Stimulated activated CD4-positive, alpha-beta T cell treated with anti-CD3 and anti-CD28 coated beads, Interleukin-1b, Interleukin-23, amount 100 ng/mL, for 48 hours (primary cell): ENCODE data around the gene BCR.

Experiments used
- DNase-seq: peaks from one replicate; pipeline ENCODE4 v3.0.0-alpha.2; 2020

The BCR gene

DNA sequence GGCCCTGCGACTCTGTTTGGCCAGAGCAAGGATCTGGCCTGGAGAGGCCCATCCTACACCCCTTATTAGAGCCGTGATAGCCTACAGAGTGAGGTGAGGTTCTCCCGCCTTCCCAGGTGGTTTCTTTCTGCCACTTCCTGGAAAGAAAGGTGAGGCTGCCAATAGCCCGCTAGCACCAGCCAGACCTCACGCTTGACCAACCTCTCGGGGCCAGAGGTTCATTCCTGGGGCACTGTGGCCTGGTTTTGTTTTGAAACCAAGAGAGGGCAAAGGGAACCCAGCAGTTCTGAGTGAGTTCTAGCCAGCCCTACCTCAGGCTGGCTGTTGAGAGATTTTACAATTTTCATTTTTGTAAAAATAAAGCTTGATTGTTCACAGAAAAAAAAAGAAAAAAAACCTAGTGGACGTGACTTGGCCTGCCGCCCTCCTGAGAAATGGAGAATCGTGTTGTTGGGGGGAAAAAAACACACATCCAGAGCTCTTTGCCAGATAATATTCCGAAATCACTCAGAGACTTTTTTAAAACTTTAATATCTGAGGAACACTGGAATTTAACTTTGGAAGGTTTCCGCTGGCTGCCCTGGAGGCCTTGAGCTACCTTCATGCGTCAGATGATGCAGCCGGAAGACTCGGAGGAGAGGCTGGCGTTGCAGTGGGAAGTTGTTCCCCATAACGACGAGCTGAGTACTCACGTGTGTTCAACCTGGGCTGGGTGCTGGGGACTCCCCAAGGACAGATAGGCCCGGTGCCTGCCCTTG lies 84.5 kb downstream of the BCR start:
- DNase-seq = no peak

DNA sequence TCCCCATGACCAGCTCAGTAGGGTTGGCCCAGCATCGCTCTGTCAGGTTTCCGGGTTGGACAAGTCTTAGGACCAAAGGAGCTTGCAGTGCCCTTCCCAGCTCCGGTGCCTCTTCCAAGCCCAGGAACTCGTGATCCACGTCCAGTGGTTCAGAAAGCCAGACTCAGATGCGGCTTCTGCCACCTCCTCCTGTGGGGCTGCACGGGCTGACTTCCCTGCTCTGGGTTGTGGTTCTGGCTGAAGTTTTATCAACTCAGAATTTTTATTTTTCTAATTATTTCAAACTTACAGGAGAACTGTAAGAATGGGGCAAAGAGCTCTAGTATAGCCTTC lies 85.0 kb downstream of the BCR start:
- DNase-seq = no peak

- DNase-seq = no peak
Measured at GRCh38 chr22:23266780-23267179, 86.5 kb downstream of the BCR start.

- DNase-seq = no peak
Measured at GRCh38 chr22:23267226-23268043, 87.1 kb downstream of the BCR start.

DNA sequence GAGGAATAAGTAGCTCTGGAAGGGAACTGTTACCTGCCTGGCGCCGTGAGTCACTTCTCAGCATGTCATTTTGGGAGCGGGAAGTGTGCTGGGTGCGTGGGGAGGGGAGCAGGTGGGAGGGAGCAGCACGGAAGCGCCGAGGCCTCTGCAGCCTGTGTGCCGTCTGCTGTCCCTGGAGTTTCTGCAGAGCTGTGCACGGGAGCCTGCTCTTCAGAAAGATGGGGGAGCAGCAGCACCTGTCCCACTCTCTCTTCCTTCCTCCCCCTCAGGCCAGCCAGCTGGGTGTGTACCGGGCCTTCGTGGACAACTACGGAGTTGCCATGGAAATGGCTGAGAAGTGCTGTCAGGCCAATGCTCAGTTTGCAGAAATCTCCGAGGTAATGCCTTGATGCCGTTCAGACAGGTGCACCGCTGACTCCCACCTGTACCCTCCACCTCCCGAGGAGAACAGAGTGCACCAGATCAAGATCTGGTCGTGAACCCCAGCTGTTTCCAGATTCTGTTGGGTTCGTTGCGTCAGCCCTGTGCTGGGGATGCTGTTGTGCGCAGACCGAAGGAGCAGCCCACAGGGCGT lies 87.9 kb downstream of the BCR start:
- no peak for DNase-seq

GRCh38 chr22:23268877-23269276 lies 88.6 kb downstream of the BCR start:
- DNase-seq = no peak

DNA sequence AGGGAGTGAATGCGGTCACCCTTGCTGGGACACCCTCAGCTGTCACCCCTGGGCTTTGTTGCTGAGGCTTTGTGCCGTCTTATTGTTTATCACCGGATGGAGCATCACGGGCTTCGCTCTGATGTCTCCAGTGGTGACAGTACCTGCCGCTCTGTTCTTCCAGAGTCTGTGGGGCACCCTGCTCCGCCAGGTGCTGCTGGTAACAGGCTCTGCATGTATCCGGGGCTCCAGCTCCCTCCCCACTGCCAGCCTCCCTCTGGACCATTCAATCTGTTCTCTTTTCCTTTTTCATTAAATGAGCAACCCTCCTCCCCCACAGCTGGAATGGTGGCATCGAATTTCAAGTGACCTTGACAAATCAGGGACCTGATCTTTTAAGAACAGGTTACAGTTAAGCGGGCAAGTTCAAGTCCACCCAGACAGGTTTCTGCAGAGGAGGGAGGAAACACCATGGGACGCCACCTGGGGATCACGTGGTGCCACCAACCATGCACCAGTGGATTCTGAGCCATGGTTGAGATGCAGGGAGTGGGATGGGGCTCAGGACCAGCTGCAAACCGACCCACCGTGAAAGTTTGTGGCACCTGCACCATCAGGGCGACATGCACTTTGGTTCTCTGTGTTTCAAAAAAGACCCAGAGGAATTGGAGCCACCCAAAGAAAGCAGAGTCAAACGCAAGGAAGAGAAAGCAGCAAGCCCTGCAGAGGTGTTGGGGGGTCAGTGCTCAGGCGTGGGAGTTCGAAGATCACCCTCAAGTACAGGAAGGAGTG lies 89.3 kb downstream of the BCR start:
- DNase-seq = no peak

- no peak for DNase-seq
Measured at GRCh38 chr22:23270212-23270733, 90.0 kb downstream of the BCR start.

DNA sequence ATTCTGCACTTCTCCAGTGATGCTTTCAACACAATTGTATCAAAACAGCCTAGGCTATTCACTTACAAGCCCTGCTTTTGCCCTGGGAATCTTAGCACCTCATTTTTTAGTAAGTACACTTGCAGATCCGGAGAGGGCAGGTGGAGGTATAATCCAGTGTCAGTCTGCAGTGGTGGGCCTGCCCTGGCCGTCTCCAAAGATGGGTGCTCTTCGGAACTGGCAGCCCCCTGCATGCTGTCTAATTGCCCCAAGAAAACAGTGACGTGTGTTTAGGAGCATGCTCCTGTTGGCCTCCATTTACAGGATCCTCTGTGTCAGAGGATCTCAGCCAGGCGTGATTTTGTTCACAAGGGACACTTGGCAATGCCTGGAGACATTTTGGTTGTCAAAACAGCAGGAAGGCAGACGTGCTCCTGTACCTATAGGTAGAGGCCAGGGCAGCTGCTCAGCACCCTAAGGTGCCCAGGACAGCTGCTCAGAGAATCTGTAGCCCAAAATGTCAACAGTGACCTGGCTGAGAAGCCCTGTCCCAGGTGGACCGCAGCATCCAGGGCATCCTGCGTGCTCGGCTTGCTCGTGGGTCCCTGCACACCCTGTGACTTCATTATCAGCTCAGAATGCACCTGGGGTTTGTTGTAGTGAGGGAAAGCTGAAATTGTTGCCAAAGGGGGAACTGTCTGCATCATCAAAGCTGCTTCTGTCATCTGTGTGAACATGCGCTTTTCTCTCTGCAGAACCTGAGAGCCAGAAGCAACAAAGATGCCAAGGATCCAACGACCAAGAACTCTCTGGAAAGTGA lies 90.7 kb downstream of the BCR start:
- no peak for DNase-seq

GRCh38 chr22:23271597-23271908 lies 91.2 kb downstream of the BCR start:
- DNase-seq = no peak

GRCh38 chr22:23272371-23272770 lies 92.1 kb downstream of the BCR start:
- no peak for DNase-seq

- no peak for DNase-seq
Measured at GRCh38 chr22:23272834-23273233, 92.5 kb downstream of the BCR start.

DNA sequence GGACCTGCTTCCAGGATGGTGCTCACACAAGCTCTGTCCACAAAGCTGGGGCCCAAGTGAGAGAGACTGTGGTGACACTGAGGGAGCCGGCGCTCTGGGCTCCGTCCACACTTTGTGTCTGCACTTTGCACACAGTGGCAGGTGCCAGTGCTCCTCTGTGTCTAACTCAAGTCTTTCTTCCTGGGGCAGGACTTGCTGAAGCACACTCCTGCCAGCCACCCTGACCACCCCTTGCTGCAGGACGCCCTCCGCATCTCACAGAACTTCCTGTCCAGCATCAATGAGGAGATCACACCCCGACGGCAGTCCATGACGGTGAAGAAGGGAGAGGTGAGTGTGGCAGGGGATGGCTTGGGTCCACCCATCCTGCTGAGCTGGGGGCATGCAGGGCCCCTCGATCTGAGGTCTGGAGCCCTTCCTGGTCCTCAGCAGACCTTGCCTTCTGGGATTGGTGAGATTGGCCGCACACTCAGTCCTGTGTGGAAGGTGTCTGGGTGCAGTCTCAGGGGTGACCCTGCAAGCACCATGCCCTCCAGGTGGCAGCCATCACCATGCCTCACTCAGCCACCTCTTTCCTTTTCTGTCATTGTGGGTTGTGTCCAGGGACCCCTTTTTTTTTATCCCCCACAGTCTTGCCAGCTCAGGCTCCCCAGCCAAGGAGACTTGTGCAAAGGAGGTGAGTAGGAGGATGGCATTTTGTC lies 93.3 kb downstream of the BCR start:
- DNase-seq = no peak

GRCh38 chr22:23274146-23274526 lies 93.8 kb downstream of the BCR start:
- no peak for DNase-seq

- no peak for DNase-seq
Measured at GRCh38 chr22:23274891-23275694, 94.8 kb downstream of the BCR start.

- DNase-seq = no peak
Measured at GRCh38 chr22:23275751-23276150, 95.4 kb downstream of the BCR start.

DNA sequence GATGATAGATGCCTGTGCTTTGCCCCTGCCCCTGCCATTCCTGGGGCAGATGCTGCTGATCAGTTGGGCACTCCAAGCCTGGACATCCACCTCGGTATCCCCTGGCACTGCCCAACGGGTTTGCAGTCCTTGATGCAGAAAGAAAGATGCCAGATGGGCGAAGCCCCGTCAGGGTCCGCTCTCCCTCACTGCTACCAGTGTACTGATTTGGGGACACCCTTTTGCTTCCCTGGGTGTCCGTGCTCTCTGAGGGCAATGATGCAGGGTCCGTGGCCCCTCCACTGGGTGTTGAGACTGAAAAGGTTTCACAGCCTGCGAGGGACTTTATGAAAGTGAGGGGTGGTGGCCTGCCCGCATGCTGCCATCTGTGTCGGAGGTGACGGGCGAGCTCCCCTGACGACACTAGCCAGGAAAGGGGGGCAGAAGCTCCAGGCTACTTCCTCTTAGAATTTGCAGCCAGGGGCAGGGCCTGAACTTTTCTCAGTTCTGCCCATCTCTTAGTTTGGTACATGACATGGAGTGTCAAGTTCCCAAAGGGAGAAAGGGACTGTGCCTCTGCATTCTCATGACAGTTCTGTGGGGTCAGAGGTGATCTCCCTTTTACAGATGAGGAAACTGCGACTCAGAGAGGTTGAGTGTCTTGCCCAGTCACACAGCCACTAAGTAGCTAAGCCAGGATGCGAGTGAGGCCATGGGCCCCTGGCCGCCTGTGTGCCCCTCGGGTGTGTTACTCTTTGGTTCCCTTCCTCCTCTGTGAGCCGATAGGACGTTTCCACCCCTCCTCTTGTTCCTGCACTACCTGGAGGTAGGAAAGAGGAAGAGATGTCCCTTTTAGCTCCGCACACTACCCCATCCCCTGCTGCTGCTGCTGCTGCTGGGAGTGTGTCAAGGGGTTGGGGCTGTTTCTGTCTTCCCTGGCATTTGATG lies 96.6 kb downstream of the BCR start:
- DNase-seq = no peak

GRCh38 chr22:23277583-23278295 lies 97.4 kb downstream of the BCR start:
- no peak for DNase-seq
